GM13976 (cell line): ENCODE results near the gene GUSB.
A peak's percentile ranks its signal among the peaks of the same experiment; 100 is the strongest.

Experiments used
- DNase-seq: peaks from one replicate; pipeline ENCODE4 v3.0.0; 2012; ENCODE audit warnings: low spot score
- CTCF ChIP-seq: IDR thresholded peaks from 2 replicates; pipeline ENCODE4 v1.5.1; 2012; ENCODE audit warnings: borderline replicate concordance, mild to moderate bottlenecking; ENCODE audit not compliant: insufficient read depth; ENCODE audit errors: extremely low read depth, missing control alignments, control extremely low read depth
- in situ Hi-C: fragments of 300-500 bp; cut with MboI; formaldehyde crosslinking; loops from one replicate; pipeline ENCODE4 v1.12.0; 2022; ENCODE audit warnings: low sequenced_read_pairs, mixed read lengths, inconsistent platforms; ENCODE audit not compliant: unreplicated experiment

Gene GUSB

GRCh38 chr7:65979583-65980477 lies 2.2 kb downstream of the GUSB start:
- DNase-seq = peak; percentile 10
- in situ Hi-C loops = no loop called here
- no peak for TF ChIP-seq CTCF

GRCh38 chr7:65978891-65979582 lies 3.0 kb downstream of the GUSB start:
- in situ Hi-C loops = no loop called here
- DNase-seq = no peak
- no peak for TF ChIP-seq CTCF

GRCh38 chr7:65976659-65977196 lies 5.3 kb downstream of the GUSB start:
- in situ Hi-C loops = no loop called here
- DNase-seq = no peak
- TF ChIP-seq CTCF = no peak

- in situ Hi-C loops = no loop called here
Measured at GRCh38 chr7:65975814-65976445, 6.1 kb downstream of the GUSB start.

GRCh38 chr7:65974876-65975275 lies 7.1 kb downstream of the GUSB start:
- in situ Hi-C loops = no loop called here
- no peak for DNase-seq
- TF ChIP-seq CTCF = no peak

More at GRCh38 chr7:65975814-65976445, 6.1 kb downstream of the GUSB start:
- DNase-seq = no peak
- no peak for TF ChIP-seq CTCF

GRCh38 chr7:65974191-65974801 lies 7.7 kb downstream of the GUSB start:
- in situ Hi-C loops = no loop called here
- no peak for TF ChIP-seq CTCF
- no peak for DNase-seq
